Tibial artery (tissue), 4 donors: ENCODE results near the gene HMCN2.

Experiments
- DNase-seq, 2 donors: peaks; one replicate each; pipeline ENCODE4 v3.0.0-alpha.2; 2019
- H3K27ac ChIP-seq, 2 donors: fragments of 200-600 bp; sonication (generic) in 1 of 2; 1 replicate in 1 of 2; 2 replicates in 1 of 2; pipeline ENCODE4 v1.5.1; 2018 to 2019; ENCODE audit warnings: mild to moderate bottlenecking in 1 of 2
- H3K27me3 ChIP-seq, 2 donors: fragments of 200-600 bp; sonication (generic) in 1 of 2; one replicate each; pipeline versions ENCODE4 v1.5.1 to v1.6.0; 2016 to 2019
- H3K36me3 ChIP-seq, 3 donors: fragments of 200-600 bp; sonication (generic) in 2 of 3; one replicate each; pipeline ENCODE4 v1.5.1; 2016 to 2019; ENCODE audit warnings: mild to moderate bottlenecking in 2 of 3
- H3K4me1 ChIP-seq, 4 donors: fragments of 200-600 bp; sonication (generic) in 2 of 4; 1 replicate in 3 of 4; 2 replicates in 1 of 4; pipeline ENCODE4 v1.5.1; 2016 to 2019
- H3K4me3 ChIP-seq, 2 donors: fragments of 200-600 bp; sonication (generic) in 1 of 2; 1 replicate in 1 of 2; 2 replicates in 1 of 2; pipeline ENCODE4 v1.5.1; 2018 to 2019; ENCODE audit warnings: mild to moderate bottlenecking in 2 of 2
- H3K9me3 ChIP-seq, 3 donors: fragments of 200-600 bp; sonication (generic) in 1 of 3; one replicate each; pipeline ENCODE4 v1.5.1; 2016 to 2019
- intact Hi-C: fragments of 100-400 bp; cut with DNase I; formaldehyde crosslinking; loops from one replicate; pipeline ENCODE4 v1.15.0; 2023; ENCODE audit warnings: low total_unique reads
- TF ChIP-seq, protein P1 (sequence below), 2 experiments: fragments of 200-600 bp in 1 of 2; fragments of 450-650 bp in 1 of 2; IDR thresholded peaks; one replicate each; pipeline ENCODE4 v1.5.1; 2017 to 2019; ENCODE audit warnings: antibody characterized with exemption in 2 of 2, mild to moderate bottlenecking in 1 of 2, moderate library complexity in 1 of 2

Gene HMCN2

GRCh38 chr9:130382096-130382495 lies 116.5 kb downstream of the HMCN2 start:
- H3K4me1 ChIP-seq, result no peaks in the 10 kb centered on the region
- H3K27me3 ChIP-seq, result peaks cover 0 to 34% of the 10 kb centered on the region in 2 donors
- TF ChIP-seq, protein P1, sequence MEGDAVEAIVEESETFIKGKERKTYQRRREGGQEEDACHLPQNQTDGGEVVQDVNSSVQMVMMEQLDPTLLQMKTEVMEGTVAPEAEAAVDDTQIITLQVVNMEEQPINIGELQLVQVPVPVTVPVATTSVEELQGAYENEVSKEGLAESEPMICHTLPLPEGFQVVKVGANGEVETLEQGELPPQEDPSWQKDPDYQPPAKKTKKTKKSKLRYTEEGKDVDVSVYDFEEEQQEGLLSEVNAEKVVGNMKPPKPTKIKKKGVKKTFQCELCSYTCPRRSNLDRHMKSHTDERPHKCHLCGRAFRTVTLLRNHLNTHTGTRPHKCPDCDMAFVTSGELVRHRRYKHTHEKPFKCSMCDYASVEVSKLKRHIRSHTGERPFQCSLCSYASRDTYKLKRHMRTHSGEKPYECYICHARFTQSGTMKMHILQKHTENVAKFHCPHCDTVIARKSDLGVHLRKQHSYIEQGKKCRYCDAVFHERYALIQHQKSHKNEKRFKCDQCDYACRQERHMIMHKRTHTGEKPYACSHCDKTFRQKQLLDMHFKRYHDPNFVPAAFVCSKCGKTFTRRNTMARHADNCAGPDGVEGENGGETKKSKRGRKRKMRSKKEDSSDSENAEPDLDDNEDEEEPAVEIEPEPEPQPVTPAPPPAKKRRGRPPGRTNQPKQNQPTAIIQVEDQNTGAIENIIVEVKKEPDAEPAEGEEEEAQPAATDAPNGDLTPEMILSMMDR (IDR thresholded peaks at IDR 0.05), result no peak
- no peak for DNase-seq
- H3K4me3 ChIP-seq, result no peak overlapping the region
- H3K9me3 ChIP-seq, result no peaks in the 10 kb centered on the region
- no peak overlapping the region for H3K27ac ChIP-seq
- no peaks in the 10 kb centered on the region for H3K36me3 ChIP-seq
- intact Hi-C loops, result no loop called here

- no peaks in the 10 kb centered on the region for H3K9me3 ChIP-seq
- TF ChIP-seq, protein P1 (IDR thresholded peaks at IDR 0.05), result no peak
- H3K27ac ChIP-seq, result no peak overlapping the region
- no peak overlapping the region for H3K4me3 ChIP-seq
- H3K4me1 ChIP-seq, result no peaks in the 10 kb centered on the region
- no peak for DNase-seq
- H3K27me3 ChIP-seq, result peaks cover 0 to 34% of the 10 kb centered on the region in 2 donors
- H3K36me3 ChIP-seq, result no peaks in the 10 kb centered on the region
- intact Hi-C loops, result no loop called here
Measured at GRCh38 chr9:130382636-130383349, 117.2 kb downstream of the HMCN2 start.

- Histone ChIP-seq H3K36me3 (no peaks in the 10 kb centered on the region), H3K27ac (no peak overlapping the region), H3K9me3 (no peaks in the 10 kb centered on the region), H3K4me3 (no peak overlapping the region), H3K4me1 (no peaks in the 10 kb centered on the region), H3K27me3 (peaks cover 0 to 34% of the 10 kb centered on the region in 2 donors)
- no peak for DNase-seq
- TF ChIP-seq, protein P1 (IDR thresholded peaks at IDR 0.05), result no peak
- intact Hi-C loops, result no loop called here
Measured at GRCh38 chr9:130383350-130383715, 117.8 kb downstream of the HMCN2 start.

DNA sequence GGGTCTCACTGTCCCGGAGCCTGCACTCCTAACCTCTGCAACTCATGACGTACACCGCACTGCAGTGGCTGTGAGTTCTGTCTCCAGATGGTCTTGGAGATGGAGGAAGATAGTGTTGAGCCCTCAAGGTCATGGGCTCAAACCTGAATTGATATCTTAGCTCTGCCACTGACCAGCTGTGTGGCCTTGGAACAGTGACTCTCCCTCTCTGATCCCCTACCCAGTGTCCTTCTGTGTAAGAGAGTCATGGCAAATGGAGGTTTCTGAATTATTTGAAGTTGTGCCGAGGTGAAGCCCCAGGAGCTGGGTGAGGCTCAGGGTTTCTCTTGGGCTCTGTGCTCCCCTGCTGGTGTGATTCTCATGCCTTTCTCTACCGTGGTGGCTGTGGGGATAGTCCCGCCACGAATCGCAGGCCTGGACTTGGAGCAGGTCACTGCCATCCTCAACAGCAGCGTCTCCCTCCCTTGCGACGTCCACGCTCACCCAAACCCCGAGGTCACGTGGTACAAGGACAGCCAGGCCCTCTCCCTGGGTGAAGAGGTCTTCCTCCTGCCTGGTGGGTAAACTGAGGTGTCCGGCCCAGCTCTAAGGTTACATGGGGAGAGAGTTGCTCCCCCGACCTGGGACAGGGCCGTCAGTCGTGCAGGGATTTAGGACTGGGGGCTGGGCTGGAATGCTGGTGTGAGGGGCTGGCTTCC lies 118.6 kb downstream of the HMCN2 start:
- intact Hi-C loops, result no loop called here
- no peak for DNase-seq

GRCh38 chr9:130385257-130385656 lies 119.7 kb downstream of the HMCN2 start:
- intact Hi-C loops, result no loop called here
- Histone ChIP-seq H3K27ac (no peak overlapping the region), H3K4me1 (no peaks in the 10 kb centered on the region), H3K9me3 (no peaks in the 10 kb centered on the region), H3K36me3 (no peaks in the 10 kb centered on the region), H3K4me3 (no peak overlapping the region), H3K27me3 (peaks cover 0 to 29% of the 10 kb centered on the region in 2 donors)
- DNase-seq, result no peak
- TF ChIP-seq, protein P1 (IDR thresholded peaks at IDR 0.05), result no peak

More for the DNA sequence above, 118.6 kb downstream of the HMCN2 start:
- no peak overlapping the region for H3K27ac ChIP-seq
- H3K4me3 ChIP-seq, result no peak overlapping the region
- no peaks in the 10 kb centered on the region for H3K4me1 ChIP-seq
- H3K9me3 ChIP-seq, result no peaks in the 10 kb centered on the region
- TF ChIP-seq, protein P1 (IDR thresholded peaks at IDR 0.05), result no peak
- H3K36me3 ChIP-seq, result no peaks in the 10 kb centered on the region
- peaks cover 0 to 31% of the 10 kb centered on the region in 2 donors for H3K27me3 ChIP-seq
